Trophoblast cell (in vitro differentiated cells and primary cell): ENCODE measurements around the gene AP2A2.

ENCODE experiments used
- DNase-seq, 2 donors: peaks; one replicate each; pipeline ENCODE4 v3.0.0-alpha.2; 2016
- H2AFZ ChIP-seq: 2 replicates; pipeline ENCODE4 v1.6.1; 2013; ENCODE audit warnings: low read length, moderate library complexity, mild to moderate bottlenecking; ENCODE audit not compliant: insufficient read depth, poor library complexity
- H2AK5ac ChIP-seq: 2 replicates; pipeline ENCODE4 v1.6.1; 2013; ENCODE audit warnings: mild to moderate bottlenecking, low read length
- H2BK120ac ChIP-seq: 2 replicates; pipeline ENCODE4 v1.6.1; 2013; ENCODE audit warnings: low read length, mild to moderate bottlenecking, moderate library complexity; ENCODE audit not compliant: insufficient read depth, poor library complexity
- H2BK12ac ChIP-seq: 2 replicates; pipeline ENCODE4 v1.6.1; 2013; ENCODE audit warnings: mild to moderate bottlenecking, low read length, moderate library complexity
- H2BK5ac ChIP-seq: 2 replicates; pipeline ENCODE4 v1.6.1; 2013; ENCODE audit warnings: low read length, low read depth, moderate library complexity, mild to moderate bottlenecking; ENCODE audit not compliant: poor library complexity
- H3K14ac ChIP-seq: 2 replicates; pipeline ENCODE4 v1.6.1; 2013; ENCODE audit warnings: mild to moderate bottlenecking, low read length
- H3K18ac ChIP-seq: 2 replicates; pipeline ENCODE4 v1.6.1; 2013; ENCODE audit warnings: mild to moderate bottlenecking, low read length
- H3K23ac ChIP-seq: 2 replicates; pipeline ENCODE4 v1.6.1; 2013; ENCODE audit warnings: low read length
- H3K27ac ChIP-seq: 2 replicates; pipeline ENCODE4 v1.5.1; 2013; ENCODE audit warnings: low read depth, mild to moderate bottlenecking, inconsistent platforms, low read length, moderate library complexity
- H3K27me3 ChIP-seq: 2 replicates; pipeline ENCODE4 v1.6.1; 2013; ENCODE audit warnings: inconsistent platforms, mild to moderate bottlenecking, low read length, moderate library complexity; ENCODE audit not compliant: insufficient read depth
- H3K36me3 ChIP-seq, 2 experiments: 1 replicate in 1 of 2; 2 replicates in 1 of 2; pipeline ENCODE4 v1.6.1; 2013; ENCODE audit warnings: low read length in 2 of 2, mild to moderate bottlenecking in 2 of 2, moderate library complexity in 1 of 2; ENCODE audit not compliant: insufficient read depth in 2 of 2, control insufficient read depth in 1 of 2
- H3K4ac ChIP-seq: 2 replicates; pipeline ENCODE4 v1.6.1; 2013; ENCODE audit warnings: low read depth, mild to moderate bottlenecking, low read length, moderate library complexity
- H3K4me1 ChIP-seq, 2 experiments: 1 replicate in 1 of 2; 2 replicates in 1 of 2; pipeline ENCODE4 v1.6.1; 2013; ENCODE audit warnings: low read length in 2 of 2, mild to moderate bottlenecking in 2 of 2, moderate library complexity in 1 of 2; ENCODE audit not compliant: insufficient read depth in 2 of 2, control insufficient read depth in 1 of 2
- H3K4me2 ChIP-seq: 2 replicates; pipeline ENCODE4 v1.6.1; 2013; ENCODE audit warnings: inconsistent platforms, mild to moderate bottlenecking, low read length, moderate library complexity
- H3K4me3 ChIP-seq: 2 replicates; pipeline ENCODE4 v1.5.1; 2013; ENCODE audit warnings: mild to moderate bottlenecking, low read depth, low read length, inconsistent platforms
- H3K79me1 ChIP-seq: one replicate; pipeline ENCODE4 v1.6.1; 2013; ENCODE audit warnings: low read length
- H3K79me2 ChIP-seq: 2 replicates; pipeline ENCODE4 v1.6.1; 2013; ENCODE audit warnings: low read length, mild to moderate bottlenecking; ENCODE audit not compliant: control insufficient read depth, insufficient read depth, poor library complexity
- H3K9ac ChIP-seq: 2 replicates; pipeline ENCODE4 v1.6.1; 2013; ENCODE audit warnings: mild to moderate bottlenecking, low read length
- H3K9me3 ChIP-seq: 2 replicates; pipeline ENCODE4 v1.6.1; 2013; ENCODE audit warnings: low read depth, mild to moderate bottlenecking, control low read depth, inconsistent platforms, low read length; ENCODE audit not compliant: insufficient read depth
- H4K12ac ChIP-seq: 2 replicates; pipeline ENCODE4 v1.6.1; 2013; ENCODE audit warnings: low read depth, mild to moderate bottlenecking, low read length, moderate library complexity
- H4K8ac ChIP-seq: 2 replicates; pipeline ENCODE4 v1.6.1; 2013; ENCODE audit warnings: low read depth, mild to moderate bottlenecking, low read length, moderate library complexity
- H4K91ac ChIP-seq: one replicate; pipeline ENCODE4 v1.6.1; 2013; ENCODE audit warnings: low read depth, mild to moderate bottlenecking, low read length, moderate library complexity
- WGBS: extraction: QIAGEN DNeasy Blood & Tissue Kit; methylation state at CpG from one replicate; pipeline ENCODE4 v1.1.7; 2013; ENCODE audit warnings: missing lambda C conversion rate; ENCODE audit not compliant: insufficient read length, insufficient coverage; ENCODE audit errors: extremely low coverage; 5-methylcytosine and 5-hydroxymethylcytosine counted together

Gene AP2A2

GRCh38 chr11:1013631-1013935, 87.9 kb downstream of the AP2A2 start:
- Histone ChIP-seq H2AK5ac (no peak overlapping the region), H3K79me2 (no peaks in the 10 kb centered on the region), H3K27me3 (no peaks in the 10 kb centered on the region), H3K79me1 (no peaks in the 10 kb centered on the region), H3K23ac (no peak overlapping the region), H2AFZ (no peak overlapping the region), H3K14ac (no peak overlapping the region), H3K4ac (no peak overlapping the region), H2BK120ac (no peak overlapping the region), H3K36me3 (peaks cover 45 to 46% of the 10 kb centered on the region in 2 experiments), H3K18ac (no peak overlapping the region), H3K4me3 (no peak overlapping the region), H3K9me3 (peaks cover 25% of the 10 kb centered on the region), H2BK12ac (no peak overlapping the region), H4K12ac (no peak overlapping the region), H3K9ac (no peak overlapping the region), H3K27ac (no peak overlapping the region), H2BK5ac (no peak overlapping the region), H4K8ac (no peak overlapping the region), H3K4me2 (no peak overlapping the region), H3K4me1 (no peaks in the 10 kb centered on the region), H4K91ac (no peak overlapping the region)
- WGBS = no CpG with 5 or more reads among the region's 12 CpGs
- DNase-seq = no peak

- Histone ChIP-seq H3K4me1 (no peaks in the 10 kb centered on the region), H4K12ac (no peak overlapping the region), H3K79me1 (no peaks in the 10 kb centered on the region), H2BK120ac (no peak overlapping the region), H4K91ac (no peak overlapping the region), H3K18ac (no peak overlapping the region), H2BK5ac (no peak overlapping the region), H2AFZ (no peak overlapping the region), H3K14ac (no peak overlapping the region), H3K27ac (no peak overlapping the region), H3K27me3 (no peaks in the 10 kb centered on the region), H3K9ac (no peak overlapping the region), H2AK5ac (no peak overlapping the region), H4K8ac (no peak overlapping the region), H3K23ac (no peak overlapping the region), H3K4me3 (no peak overlapping the region), H3K79me2 (no peaks in the 10 kb centered on the region), H2BK12ac (no peak overlapping the region), H3K4me2 (no peak overlapping the region), H3K36me3 (peaks cover 38 to 39% of the 10 kb centered on the region in 2 experiments), H3K4ac (no peak overlapping the region), H3K9me3 (peaks cover 28% of the 10 kb centered on the region)
- WGBS = no CpG with 5 or more reads among the region's 14 CpGs
- DNase-seq = no peak
These were observed 88.6 kb downstream of the AP2A2 start for GRCh38 chr11:1014276-1014675.

- no peak overlapping the region for H2AK5ac ChIP-seq
- WGBS = no CpG with 5 or more reads among the region's 7 CpGs
- no peak overlapping the region for H2BK120ac ChIP-seq
These were observed 89.4 kb downstream of the AP2A2 start for GRCh38 chr11:1015064-1015463.

GRCh38 chr11:1015826-1016545, 90.3 kb downstream of the AP2A2 start:
- Histone ChIP-seq H3K14ac (no peak overlapping the region), H3K18ac (no peak overlapping the region), H3K4me1 (no peaks in the 10 kb centered on the region), H2AK5ac (no peak overlapping the region), H4K12ac (no peak overlapping the region), H2AFZ (no peak overlapping the region), H2BK120ac (no peak overlapping the region), H3K23ac (no peak overlapping the region), H3K4ac (no peak overlapping the region), H3K4me3 (no peak overlapping the region), H3K27ac (no peak overlapping the region), H3K36me3 (peaks cover 21 to 23% of the 10 kb centered on the region in 2 experiments), H3K27me3 (no peaks in the 10 kb centered on the region), H3K4me2 (no peak overlapping the region), H2BK5ac (no peak overlapping the region), H3K9ac (no peak overlapping the region), H3K79me1 (no peaks in the 10 kb centered on the region), H4K8ac (no peak overlapping the region), H3K79me2 (no peaks in the 10 kb centered on the region), H4K91ac (no peak overlapping the region), H2BK12ac (no peak overlapping the region), H3K9me3 (peaks cover 28% of the 10 kb centered on the region)
- no peak for DNase-seq
- WGBS = no CpG with 5 or more reads among the region's 20 CpGs

More at GRCh38 chr11:1015064-1015463, 89.4 kb downstream of the AP2A2 start:
- Histone ChIP-seq H3K4me1 (no peaks in the 10 kb centered on the region), H3K9me3 (peaks cover 28% of the 10 kb centered on the region), H2AFZ (no peak overlapping the region), H3K14ac (no peak overlapping the region), H4K8ac (no peak overlapping the region), H3K9ac (no peak overlapping the region), H3K18ac (no peak overlapping the region), H3K36me3 (peaks cover 30 to 32% of the 10 kb centered on the region in 2 experiments), H2BK5ac (no peak overlapping the region), H2BK12ac (no peak overlapping the region), H3K4me2 (no peak overlapping the region), H3K27ac (no peak overlapping the region), H4K91ac (no peak overlapping the region), H3K4me3 (no peak overlapping the region), H4K12ac (no peak overlapping the region), H3K79me2 (no peaks in the 10 kb centered on the region), H3K23ac (no peak overlapping the region), H3K27me3 (no peaks in the 10 kb centered on the region), H3K79me1 (no peaks in the 10 kb centered on the region), H3K4ac (no peak overlapping the region)
- no peak for DNase-seq
